GM19035 (cell line): ENCODE data around the gene ADAMTS3.

ENCODE experiments used
- ATAC-seq: cut with Tn5 transposase; IDR thresholded peaks from one replicate; pipeline ENCODE4 v1.9.1; 2021; ENCODE audit not compliant: unreplicated experiment

The ADAMTS3 gene

DNA sequence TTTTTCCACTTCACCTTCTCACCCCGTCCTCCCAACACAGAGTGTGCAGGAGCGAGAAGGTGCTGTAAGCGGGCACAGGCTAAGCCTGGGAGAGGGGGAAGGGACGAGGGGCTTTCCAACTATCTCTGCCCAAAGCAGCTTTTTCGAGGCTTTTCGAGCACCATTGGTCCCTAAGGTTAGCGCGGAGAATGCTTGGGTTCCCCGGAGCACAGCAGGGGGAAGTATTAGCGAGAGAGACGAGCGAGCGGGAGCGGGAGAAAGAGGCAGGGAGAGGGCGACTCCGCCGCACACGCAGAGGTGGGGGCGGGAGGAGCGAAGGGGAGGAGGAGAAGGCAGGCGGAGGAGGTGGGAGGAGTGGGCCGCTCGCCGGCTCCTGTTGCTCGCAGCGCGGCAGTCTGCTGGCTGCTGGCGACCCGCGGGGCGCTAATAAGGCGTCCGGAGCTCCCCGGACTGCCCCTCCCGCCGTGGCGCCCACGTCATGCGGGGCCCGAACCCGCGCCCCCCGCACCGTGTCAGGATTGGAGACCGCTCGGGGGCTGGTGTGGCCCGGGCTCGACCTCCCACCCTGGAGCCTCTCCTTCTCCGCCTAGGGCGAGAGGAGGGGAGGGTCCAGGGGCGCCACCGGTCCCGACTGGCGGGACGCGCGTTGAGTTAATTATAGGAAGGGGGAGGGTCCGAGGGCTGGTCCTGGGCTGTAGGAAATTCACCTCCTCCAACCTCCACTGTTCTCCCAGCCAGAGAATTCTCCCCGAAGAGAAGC is at the start of gene ADAMTS3:
Gene ADAMTS3 (minus strand): TSS at position 263 of the 760 bp plus-strand sequence. CDS start 459 bp downstream, outside the sequence.
- ATAC-seq, result no peak

DNA sequence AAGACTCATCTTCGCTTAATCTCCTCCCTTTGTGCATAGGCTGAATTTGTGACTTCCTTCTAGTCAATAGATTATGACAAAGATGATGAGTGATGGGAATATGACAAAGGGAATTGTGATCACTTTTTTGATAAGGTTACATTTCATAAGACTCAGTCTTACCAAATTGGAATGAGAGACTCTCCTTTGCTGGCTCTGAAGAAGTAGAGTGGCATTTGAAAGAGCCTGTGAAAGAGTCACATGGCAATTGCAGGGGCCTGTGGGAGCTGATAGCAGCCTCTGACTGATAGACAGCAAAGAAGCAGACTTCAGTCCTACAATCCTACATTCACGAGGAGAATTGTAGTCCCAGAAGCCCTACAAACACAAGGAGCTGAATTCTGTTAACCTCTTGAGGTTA is 44.9 kb upstream of the ADAMTS3 start:
- no peak for ATAC-seq

DNA sequence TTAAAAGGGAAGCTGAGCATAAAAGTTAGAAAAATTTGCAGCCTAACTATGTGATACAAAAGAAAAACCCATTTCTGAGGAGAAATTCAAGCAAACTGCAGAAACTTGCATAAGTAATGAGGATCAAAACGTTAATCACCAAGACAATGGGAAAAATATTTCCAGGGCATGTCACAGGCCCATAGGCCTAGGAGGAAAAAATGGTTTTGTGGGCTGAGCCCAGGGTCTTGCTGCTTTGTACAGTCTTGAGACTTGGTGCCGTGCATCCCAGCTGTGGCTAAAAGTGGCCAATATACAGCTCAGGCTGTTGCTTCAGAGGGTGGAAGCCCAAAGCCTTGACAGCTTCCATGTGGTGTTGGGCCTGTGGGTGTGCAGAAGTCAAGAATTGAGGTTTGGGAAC is 37.7 kb upstream of the ADAMTS3 start:
- no peak for ATAC-seq

DNA sequence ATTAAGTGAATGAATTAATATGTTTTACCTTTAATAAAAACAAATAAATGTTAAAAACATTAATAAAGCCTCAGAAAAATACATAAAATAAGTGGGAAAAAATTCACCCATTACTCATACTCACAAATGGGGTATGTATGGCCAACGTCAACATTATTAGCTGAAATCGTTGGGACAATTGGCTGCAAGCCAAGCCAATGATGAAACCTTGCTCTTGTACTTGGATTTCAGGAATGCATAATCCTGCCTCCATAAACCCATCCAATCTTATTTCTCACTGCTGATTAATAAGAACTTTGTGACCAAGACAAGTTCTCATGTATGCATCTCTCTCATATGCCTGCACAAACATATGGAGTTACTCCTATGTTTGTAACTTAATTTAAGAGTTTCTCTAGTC is 35.3 kb upstream of the ADAMTS3 start:
- no peak for ATAC-seq

DNA sequence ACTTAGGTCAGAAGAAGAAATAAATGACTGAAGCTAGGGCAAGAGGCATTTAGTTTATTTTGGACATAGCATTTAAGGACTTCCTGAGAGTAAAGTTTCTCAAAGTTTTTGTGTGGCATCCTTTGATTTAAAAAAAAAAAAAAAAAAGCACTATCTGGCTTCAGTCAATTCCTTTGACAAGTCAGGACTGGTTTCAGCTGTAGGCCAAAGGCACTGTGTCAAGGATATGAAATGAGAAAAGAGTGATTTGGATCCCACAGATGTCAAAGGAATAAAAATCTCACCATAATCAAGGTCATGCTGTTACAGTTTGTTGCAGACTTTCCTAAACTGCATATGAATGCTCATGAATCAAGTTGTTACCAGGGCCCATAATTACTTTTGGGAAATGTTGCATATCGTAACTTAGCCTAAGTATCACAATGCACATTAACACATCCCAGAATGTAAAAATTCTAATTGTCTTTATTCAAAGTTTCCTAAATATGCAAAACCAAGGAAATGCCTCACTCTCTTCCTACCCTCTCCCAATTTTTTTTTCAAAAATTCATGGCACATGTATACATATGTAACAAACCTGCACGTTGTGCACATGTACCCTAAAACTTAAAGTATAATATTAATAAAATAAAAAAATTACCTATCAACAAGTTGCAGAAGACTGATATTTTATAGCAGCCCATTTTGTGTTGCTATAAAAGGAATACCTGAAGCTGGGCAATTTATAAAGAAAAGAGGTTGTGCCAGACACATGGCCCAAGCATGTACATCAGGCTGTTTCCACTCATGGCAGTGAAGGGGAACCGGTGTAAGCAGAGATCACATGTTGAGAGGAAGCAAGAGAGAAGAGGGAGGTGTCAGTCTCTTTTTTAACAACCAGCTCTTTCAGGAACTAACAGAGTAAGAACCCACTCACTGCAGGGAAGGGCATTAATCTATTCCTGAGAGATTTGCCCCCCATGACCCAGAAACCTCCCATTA is 33.7 kb upstream of the ADAMTS3 start:
- ATAC-seq, result no peak

DNA sequence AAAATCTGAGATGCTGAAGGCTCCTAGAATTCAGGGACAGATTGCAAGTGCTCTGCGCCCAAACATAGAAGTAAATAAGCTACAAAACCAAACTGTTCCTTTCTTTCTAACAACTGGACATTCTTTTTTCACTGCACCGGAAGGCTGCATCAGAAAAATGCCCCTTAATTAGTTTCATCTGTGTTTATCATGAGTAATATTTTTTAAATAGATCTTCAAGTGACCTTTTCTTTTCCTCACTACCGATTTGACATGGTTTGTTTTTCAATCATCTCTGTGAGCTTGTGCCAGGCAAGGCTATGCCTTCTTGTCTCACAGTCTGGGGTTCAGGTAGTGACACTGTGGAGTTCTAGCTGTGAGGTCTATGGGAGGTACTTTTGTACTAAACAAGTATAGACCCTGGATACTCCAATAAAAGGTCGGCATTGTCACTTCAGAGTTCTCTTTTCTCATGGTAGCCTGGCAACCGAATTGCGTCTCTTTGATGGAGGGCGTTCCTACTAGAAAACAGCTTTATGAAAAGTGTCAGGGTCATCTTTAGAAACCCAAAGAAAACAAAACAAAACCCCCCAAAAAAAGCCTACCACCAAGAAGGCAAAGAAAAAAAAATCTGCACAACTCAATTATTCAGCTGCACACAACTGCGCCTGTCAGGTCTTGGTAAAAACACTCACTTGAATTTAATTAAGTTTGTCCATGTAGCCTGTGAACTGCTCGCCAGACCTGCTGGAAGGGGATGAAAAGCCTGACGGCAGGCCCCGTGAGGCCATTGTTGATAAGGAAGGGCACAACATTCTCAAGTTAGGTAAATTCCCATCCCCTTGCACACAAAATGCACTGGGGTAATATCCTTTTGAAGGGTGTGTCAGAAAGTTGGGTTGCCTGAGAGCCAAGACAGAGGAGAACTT is 22.8 kb upstream of the ADAMTS3 start:
- ATAC-seq, result no peak

DNA sequence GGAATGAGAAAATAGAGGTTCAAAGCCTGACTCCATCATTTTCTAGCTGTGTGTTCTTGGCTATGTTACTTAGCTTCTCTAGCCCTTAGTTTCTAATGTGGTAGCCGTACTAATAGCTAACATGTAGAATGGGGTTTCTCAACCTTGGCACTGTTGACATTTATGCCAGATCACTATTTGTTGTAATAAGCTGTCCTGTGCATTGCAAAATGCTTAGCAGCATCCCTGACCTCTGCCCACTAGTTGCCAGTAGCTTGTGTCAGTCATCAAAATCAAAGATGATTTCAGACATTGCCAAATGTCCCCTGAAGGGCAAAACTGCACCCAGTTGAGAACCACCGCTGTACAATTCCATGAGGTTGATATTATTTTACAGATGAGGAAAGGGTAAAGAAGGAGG is 18.3 kb upstream of the ADAMTS3 start:
- no peak for ATAC-seq

DNA sequence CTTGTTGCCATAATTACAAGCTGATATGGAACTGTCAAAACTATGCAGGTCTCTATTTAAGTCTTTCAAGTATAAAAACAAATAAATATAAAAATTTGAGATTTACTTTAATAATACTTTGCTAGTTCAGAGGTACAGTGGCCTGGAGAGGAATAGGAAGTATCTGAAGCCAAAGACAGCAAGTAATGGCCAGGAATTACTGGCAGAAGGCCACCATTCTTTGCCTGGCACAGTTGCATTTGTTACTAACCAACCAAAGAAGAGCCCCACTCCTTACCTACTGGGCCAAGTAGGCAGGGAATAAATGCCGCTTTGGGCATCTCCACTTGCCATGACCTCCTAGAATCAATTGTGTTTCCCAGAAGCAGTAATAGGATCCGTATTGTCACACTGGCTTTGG is 13.8 kb upstream of the ADAMTS3 start:
- no peak for ATAC-seq

DNA sequence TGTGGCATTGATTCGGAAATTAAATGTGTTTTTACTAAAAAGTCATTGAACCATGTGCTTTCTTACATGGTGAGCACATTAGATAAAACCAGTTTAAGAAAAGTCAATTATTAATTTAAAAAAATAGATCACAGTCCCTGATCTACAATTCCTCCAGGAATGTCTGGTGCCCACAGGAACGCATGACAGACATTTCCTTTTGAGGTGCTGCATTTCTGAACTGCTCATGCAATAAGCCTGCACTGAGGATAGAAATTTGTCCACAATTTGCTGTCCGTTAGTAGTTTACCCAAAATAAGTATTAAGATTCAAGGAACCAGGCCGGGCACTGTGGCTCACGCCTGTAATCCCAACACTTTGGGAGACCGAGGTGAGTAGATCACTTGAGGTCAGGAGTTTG is 8.2 kb upstream of the ADAMTS3 start:
- no peak for ATAC-seq

DNA sequence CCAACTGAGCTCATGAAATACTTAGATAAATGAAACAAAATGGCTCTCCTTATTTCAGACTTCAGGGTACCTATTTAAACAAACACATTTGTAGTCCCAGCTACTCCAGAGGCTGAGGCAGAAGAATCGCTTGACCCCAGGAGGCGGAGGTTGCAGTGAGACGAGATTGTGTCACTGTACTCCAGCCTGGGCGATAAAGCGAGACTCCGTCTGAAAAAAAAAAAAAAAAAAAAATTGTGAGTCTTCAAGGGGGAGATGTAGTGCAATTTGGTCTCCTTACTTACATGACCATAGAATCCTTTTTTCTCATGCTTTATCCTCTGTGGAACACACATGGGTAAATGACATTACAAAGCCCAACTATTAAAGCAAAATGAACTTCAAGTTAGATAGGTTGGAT is 2.3 kb upstream of the ADAMTS3 start:
- no peak for ATAC-seq

DNA sequence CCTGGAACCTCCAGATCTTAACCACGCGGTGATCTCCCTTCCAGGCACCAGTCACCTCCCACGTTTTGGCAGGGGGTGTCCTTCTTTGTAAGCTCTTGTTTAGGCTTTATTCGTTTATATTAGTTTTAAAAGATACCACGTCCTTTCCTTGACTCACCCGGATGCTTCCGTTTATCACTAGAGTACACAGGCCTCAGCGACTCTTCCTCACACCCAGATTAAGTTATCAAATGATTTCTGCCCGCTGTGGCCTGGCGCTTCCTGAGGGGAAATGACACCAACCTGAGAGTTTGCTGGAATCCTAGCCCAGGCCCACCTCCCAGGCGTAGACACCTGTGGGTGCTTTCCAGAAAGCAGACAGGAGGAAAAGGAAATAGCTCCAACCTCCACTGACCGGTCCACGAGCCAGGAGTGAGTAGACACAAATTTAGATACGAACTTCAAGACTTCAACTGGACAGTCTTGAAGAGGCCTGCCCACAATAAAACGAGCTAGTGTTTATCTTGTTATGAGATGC is 756 bp upstream of the ADAMTS3 start:
- no peak for ATAC-seq

DNA sequence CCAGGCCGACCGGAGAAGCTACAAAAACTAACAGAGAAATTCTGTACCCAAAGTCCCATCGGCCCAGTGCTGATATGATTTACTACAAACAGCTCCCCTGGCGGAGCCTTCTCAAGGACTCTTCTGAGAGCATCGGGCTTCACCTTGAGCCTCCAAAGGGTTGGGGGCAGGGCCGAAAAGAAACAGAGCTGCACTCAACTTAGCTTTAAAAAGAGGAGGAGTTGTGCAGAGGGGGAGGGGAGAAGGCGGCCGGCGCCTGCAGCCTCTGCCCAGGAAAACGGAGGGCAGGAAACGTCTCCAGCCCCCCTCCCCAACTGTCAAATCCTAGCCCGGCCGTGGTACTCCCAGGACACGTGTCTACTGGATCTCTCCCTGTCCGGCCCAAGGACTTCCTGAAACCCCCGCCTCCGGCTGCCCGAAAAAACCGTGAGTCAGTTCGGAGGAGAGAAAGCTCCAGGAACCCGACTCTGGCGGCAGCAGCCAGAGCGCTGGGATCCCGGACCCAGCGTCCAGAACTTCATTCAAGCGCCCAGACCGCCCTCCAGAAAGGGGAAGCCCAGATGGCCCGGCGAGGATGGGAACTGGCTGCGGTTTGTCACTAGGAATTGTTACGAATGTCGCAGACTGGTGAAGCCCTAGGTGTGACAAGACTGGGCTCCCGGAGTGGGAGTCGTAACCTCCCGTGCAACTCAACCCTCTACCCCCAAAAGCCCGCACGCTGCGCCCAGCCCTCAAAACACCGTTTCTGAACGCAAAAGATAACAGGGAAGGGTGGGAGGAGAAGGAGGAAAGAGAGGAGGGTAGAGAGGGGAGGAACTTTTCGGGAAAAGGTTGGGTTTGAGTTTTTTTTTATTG is 973 bp downstream of the ADAMTS3 start:
- peak; percentile 60 for ATAC-seq

DNA sequence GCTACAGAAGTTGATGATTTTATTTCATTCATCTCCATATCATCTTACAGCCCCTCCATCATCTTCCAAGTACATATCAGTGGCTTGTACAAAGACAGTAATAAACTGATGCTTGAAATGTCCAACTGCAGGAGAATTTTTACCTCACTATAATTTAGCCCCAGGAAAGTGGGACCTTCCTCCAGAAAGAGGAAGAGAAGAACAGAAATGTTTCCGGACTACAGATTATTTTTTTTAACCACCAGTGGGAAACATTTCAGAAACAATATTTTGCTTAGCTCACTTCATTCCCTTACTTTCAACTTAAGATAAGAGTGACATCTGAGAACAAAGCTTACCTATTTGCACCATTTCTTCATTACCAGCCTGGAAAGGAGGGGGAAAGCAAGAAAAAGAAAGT is 2.0 kb downstream of the ADAMTS3 start:
- no peak for ATAC-seq

DNA sequence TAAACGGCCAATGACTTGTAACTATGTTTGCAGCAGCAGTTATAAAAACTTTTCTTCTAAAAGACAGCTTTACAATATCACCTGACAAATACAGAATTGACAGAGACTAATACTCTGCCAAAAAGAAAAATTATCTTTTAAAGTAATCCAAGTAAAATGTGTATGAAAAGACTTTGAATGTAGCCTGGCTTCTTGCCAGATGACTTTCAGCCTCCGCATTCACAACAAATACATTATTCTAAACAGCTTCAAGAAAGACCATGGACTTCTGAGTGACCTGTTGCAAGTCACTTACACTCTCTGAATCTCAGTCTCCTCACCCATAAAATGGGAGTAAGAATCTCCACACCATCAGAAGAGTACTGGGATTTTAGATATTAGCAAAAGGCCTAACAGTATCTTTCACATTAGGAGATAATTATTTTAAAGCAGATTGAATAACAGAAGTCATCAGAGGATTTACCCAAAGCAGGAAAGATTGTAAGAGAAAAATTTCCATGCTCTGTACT is 2.5 kb downstream of the ADAMTS3 start:
- no peak for ATAC-seq

DNA sequence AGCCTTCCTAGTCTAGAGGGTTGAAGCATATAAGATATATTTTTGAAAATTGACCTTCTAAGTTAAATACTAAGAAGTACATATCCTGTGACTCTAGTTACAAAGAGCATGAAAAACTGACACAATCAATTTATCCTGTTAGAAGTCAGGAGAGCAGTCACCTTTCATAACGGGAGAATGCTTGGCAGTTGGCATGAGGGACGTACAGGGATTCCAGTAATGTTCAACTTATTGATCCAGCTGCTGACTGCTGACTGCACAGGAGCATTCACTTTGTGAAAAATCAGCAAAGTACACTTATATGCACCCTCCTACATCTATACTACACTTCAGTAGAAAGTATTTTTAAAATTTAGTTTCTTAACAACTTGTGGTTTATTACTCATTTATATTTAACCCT is 4.2 kb downstream of the ADAMTS3 start:
- no peak for ATAC-seq

DNA sequence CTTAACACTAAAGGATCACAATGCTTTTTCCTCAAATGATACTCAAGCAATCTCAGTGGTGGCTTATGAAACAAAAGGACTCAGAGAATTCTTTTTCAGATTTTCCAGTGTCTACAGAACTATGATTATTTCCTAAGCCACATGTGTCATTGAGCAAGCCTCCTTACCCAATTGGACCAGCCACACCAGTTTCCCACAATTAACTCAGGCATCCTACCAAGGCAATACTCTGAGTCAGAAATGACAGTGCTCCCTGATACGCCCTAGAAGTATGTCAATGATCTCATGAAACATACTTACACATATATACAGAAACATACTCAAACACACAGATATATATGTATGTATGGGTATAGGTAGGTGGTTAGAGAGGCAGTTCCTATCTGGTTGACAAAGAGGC is 4.8 kb downstream of the ADAMTS3 start:
- ATAC-seq, result no peak

DNA sequence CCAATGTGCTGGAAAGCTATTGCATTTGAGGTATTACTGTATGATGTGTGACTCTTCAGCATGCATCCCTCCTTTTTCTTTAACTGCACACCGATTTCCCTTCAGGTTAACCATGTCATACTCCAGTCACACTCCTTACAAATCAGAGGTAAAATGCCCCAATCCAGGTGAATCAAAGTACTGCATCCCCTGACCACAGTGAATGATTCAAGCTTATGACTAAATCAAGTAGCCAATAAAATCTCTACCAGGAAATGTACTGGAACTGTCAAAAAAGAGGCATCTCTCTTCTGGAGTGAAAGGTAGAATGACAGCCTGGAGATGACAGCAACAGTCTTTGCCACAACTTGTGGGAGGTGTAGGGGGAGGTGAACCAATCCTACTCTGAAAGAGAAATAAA is 10.4 kb downstream of the ADAMTS3 start:
- ATAC-seq, result no peak

DNA sequence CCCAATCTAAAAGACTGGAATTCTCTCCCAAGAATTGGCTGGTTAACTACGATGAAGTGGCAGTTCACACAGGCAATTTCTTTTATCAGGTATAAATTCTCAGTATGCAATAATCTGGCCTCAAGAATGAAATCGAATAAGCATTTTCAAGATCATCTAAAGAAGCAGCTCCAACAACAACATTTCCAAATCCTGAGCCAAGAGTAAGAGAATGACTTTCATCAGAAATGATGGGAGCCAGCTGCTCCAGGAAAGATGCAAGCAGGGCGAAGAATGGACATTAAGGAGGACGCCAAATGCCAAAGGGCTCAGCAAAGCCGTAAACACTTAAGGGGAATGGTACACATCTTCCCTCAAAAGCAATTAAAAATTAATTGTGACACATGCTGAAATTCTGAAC is 12.0 kb downstream of the ADAMTS3 start:
- no peak for ATAC-seq

DNA sequence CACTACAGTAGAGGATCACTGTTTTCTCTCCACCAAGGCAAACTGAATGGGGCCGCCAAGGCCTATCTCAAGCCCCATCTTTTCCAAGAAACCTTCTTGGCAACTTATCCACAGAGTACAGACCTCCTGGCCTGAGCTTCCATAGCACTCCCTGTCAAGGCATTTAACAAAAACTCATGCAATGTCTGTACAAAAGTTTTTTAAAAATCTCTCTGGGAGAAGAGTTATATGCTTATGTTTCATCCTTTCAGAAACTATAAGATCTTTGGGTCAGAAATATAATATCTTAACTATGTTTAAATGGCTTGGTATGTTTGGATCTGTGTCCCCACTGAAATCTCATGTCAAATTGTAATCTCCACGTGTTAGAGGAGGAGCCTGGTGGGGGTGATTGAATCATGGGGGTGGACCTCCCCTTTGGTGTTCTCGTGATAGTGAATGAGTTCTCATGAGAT is 13.6 kb downstream of the ADAMTS3 start:
- ATAC-seq, result no peak
